Measurements from ENCODE around the gene COL18A1. TPM values are rescaled to one million over a fixed set of nuclear protein-coding genes. Genes with fewer than 3 reads are reported as not detected.
A peak's percentile ranks its signal among the peaks of the same experiment; 100 is the strongest.

Gene COL18A1
- total and polyA plus RNA-seq, 7 donors, result 4.4 to 197 (median 39.7) TPM

DNA sequence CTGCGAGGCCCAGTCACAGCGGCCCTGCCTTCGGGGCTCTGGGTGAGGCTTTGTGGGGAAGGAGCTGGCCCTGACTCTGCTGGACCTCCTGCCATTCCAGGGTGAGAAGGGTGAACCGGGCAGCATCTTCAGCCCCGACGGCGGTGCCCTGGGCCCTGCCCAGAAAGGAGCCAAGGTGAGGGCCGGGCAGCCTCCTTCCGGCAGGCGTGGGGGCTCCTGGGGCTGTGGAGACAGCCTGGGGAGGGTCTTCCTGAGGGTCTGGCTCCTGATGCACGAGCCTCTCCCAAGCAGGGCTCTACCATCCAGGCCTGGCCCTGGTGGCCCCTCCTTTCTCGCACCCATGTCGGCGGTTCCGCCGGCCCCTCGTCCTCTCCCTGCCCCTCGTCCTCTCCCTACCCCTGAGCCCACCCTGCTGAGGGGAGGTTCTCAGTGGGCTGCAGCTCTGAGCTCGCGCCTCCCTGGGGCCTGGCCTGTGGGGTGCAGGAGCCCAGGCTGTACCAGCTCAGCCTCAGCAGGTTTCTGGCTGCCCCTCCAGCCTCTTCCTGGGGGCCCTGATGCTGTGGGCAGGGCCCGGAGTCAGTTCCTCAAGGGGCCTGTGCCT, 88.5 kb downstream of the COL18A1 start:
- Histone ChIP-seq H3K9me3 (no peaks in the 10 kb centered on the region), H3K27ac (no peak overlapping the region), H3K27me3 (no peaks in the 10 kb centered on the region), H3K4me1 (no peaks in the 10 kb centered on the region), H3K4me3 (no peak overlapping the region), H3K36me3 (peaks cover 0 to 70% (median 12%) of the 10 kb centered on the region in 4 donors)
- WGBS, 2 donors, result 89 to 91% methylated on average over 21 of the region's 21 CpGs
- intact Hi-C loops (cut with DNase I), result no loop called here
- no peak for TF ChIP-seq POLR2A (IDR thresholded peaks at IDR 0.05)
- no peak for TF ChIP-seq POLR2AphosphoS5 (IDR thresholded peaks at IDR 0.05)
- TF ChIP-seq, protein P1, sequence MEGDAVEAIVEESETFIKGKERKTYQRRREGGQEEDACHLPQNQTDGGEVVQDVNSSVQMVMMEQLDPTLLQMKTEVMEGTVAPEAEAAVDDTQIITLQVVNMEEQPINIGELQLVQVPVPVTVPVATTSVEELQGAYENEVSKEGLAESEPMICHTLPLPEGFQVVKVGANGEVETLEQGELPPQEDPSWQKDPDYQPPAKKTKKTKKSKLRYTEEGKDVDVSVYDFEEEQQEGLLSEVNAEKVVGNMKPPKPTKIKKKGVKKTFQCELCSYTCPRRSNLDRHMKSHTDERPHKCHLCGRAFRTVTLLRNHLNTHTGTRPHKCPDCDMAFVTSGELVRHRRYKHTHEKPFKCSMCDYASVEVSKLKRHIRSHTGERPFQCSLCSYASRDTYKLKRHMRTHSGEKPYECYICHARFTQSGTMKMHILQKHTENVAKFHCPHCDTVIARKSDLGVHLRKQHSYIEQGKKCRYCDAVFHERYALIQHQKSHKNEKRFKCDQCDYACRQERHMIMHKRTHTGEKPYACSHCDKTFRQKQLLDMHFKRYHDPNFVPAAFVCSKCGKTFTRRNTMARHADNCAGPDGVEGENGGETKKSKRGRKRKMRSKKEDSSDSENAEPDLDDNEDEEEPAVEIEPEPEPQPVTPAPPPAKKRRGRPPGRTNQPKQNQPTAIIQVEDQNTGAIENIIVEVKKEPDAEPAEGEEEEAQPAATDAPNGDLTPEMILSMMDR (IDR thresholded peaks at IDR 0.05), result no peak
- DNase-seq, result no peak

DNA sequence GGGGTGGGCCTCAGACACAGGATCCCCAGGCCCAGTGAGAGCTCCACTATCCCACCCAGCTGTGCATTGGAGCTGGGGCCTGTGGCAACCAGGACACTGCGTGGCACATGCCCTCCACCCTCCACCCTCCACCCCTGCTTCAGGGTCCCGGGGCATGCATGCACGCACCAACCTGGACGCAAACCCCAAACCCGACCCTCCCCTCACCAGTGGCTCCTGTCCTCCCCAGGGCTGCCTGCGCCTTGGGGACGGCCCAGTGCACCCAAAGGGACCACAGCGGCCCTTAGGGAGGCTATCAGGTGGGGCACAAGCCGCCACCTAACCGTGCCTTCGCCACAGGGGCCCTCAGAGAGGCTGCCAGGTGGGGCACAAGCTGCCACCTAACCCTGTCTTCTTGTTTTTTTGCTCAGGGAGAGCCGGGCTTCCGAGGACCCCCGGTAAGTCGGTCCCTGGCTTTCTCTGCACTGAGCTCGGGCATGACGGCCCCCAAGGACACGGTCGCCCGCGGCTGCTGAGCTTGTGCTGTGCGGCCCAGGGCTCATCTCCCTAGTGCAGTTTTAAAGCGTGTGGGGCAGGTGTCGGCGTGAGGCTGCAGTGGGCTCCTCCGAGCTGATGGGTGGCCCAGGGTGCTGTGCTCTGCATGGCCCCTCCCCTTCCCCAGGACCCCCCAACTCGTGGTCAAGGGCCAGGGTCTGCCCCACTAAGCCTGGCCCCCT, 89.3 kb downstream of the COL18A1 start:
- H3K4me3 ChIP-seq, result no peak overlapping the region
- H3K36me3 ChIP-seq, result peaks cover 0 to 75% (median 15%) of the 10 kb centered on the region in 4 donors
- H3K27ac ChIP-seq, result no peak overlapping the region
- H3K9me3 ChIP-seq, result no peaks in the 10 kb centered on the region
- WGBS, 2 donors, result 84 to 90% methylated on average over 27 of the region's 27 CpGs
- DNase-seq, result no peak
- no peaks in the 10 kb centered on the region for H3K27me3 ChIP-seq
- intact Hi-C loops (cut with DNase I), result no loop called here
- no peak for TF ChIP-seq EP300 (IDR thresholded peaks at IDR 0.05)
- TF ChIP-seq, protein P1 (IDR thresholded peaks at IDR 0.05), result no peak
- TF ChIP-seq POLR2AphosphoS5 (IDR thresholded peaks at IDR 0.05), result no peak
- no peak for TF ChIP-seq POLR2A (IDR thresholded peaks at IDR 0.05)
- no peaks in the 10 kb centered on the region for H3K4me1 ChIP-seq

DNA sequence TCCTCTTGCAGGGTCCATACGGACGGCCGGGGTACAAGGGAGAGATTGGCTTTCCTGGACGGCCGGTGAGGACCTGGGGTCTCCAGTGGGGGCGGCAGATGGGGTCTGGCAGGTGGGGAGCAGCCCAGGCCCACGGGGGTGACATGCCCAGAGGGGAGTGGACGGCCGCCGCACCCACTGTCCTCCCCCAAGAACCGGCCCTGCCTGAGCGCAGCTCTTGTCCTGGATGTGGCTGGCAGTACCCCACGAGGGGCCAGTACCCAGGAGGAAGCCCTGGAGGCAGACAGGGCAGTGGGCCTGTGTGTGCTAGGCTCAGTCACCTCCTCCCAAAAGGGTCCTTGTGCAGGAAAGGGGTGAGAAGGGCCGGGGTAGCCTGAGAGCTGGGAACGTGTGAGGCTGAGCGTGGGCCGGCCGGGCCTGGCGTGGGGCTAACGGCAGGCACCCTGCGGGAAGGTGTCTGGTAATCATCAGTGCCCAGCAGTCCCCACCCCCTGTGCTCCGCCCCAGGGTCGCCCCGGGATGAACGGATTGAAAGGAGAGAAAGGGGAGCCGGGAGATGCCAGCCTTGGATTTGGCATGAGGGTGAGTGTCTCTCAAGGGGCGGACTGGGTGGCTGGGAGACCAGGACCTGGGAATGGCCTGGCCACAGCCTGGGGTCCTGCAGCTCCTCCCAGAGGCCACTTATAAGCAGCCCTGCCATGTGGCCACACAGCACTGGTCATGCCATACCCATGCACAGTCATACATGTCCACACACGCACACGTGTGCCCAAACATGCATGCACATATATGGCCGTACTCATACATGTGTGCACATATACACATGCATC, 90.1 kb downstream of the COL18A1 start:
- WGBS, 2 donors, result 84 to 91% methylated on average over 30 of the region's 30 CpGs
- peak; percentile 63 for DNase-seq
- Histone ChIP-seq H3K27me3 (no peaks in the 10 kb centered on the region), H3K4me3 (no peak overlapping the region), H3K36me3 (peaks cover 0 to 78% (median 15%) of the 10 kb centered on the region in 4 donors), H3K9me3 (no peaks in the 10 kb centered on the region), H3K27ac (no peak overlapping the region), H3K4me1 (no peaks in the 10 kb centered on the region)
- intact Hi-C loops (cut with DNase I), result no loop called here
- TF ChIP-seq, protein P1 (IDR thresholded peaks at IDR 0.05), result no peak
- no peak for TF ChIP-seq POLR2AphosphoS5 (IDR thresholded peaks at IDR 0.05)
- TF ChIP-seq EP300 (IDR thresholded peaks at IDR 0.05), result no peak
- no peak for TF ChIP-seq POLR2A (IDR thresholded peaks at IDR 0.05)

DNA sequence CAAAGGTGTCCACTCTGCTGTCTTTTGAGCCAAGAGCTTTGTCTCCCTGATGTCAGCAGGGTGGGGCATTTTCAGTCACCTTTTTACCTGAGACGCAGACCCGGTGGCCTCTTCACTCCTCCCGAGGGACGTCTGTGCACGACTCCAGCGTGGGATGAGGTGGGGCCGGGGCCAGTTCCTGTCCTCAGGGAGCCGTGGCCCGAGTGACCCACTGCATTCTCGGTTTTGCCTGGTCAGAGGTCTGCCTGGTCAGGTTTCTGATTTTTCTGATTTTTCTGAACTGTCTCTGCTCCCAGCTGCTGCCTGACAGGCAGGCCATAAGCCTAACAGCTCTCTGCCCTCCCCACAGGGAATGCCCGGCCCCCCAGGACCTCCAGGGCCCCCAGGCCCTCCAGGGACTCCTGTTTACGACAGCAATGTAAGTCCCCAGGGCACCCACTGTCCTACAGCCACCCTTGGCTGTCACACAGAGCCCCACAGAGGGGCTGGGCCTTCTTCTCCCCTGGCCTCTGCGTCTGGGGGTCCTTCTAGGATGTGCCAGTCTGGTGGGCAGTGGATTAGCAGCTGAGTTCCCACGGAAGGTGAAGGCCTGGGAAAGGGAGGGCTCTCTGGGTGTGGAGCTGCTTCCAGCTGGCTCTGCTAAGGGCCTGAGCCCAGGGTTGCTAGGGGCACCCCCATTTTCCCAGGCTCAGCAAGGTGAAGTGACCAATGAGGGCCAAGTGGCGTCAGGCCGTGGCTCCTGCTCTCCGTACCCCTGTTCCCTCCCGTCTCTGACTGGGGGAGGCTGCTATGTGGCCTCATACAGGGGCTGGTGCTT, 91.4 kb downstream of the COL18A1 start:
- 77 to 89% methylated on average over 18 of the region's 18 CpGs for WGBS, 2 donors
- TF ChIP-seq, protein P1 (IDR thresholded peaks at IDR 0.05), result no peak
- no peak for TF ChIP-seq POLR2AphosphoS5 (IDR thresholded peaks at IDR 0.05)
- no peak for TF ChIP-seq POLR2A (IDR thresholded peaks at IDR 0.05)
- TF ChIP-seq EP300 (IDR thresholded peaks at IDR 0.05), result no peak
- Histone ChIP-seq H3K36me3 (peaks cover 0 to 75% (median 15%) of the 10 kb centered on the region in 4 donors), H3K4me3 (no peak overlapping the region), H3K27ac (no peak overlapping the region), H3K4me1 (no peaks in the 10 kb centered on the region), H3K9me3 (no peaks in the 10 kb centered on the region), H3K27me3 (no peaks in the 10 kb centered on the region)
- intact Hi-C loops (cut with DNase I), result no loop called here
- peak; percentile 59 for DNase-seq

Data from sigmoid colon (tissue), 7 donors.